SU-DHL-6 (cell line): ENCODE measurements around the gene PHGDH.

Source experiments
- H2AFZ ChIP-seq: fragments of 200-600 bp; sonication (generic); 2 replicates; pipeline ENCODE4 v1.6.1; 2014; ENCODE audit warnings: low read depth, mild to moderate bottlenecking, moderate library complexity, mixed read lengths, antibody characterized with exemption, low read length; ENCODE audit not compliant: severe bottlenecking
- H3F3A ChIP-seq: fragments of 200-600 bp; shearing (Covaris generic); 2 replicates; pipeline ENCODE4 v1.6.0; 2016; ENCODE audit warnings: antibody characterized with exemption, mild to moderate bottlenecking; ENCODE audit not compliant: insufficient read depth
- H3K27ac ChIP-seq: fragments of 200-600 bp; sonication (generic); 2 replicates; pipeline ENCODE4 v1.5.1; 2016; ENCODE audit warnings: low read depth, mild to moderate bottlenecking, low read length, moderate library complexity, mixed read lengths
- H3K27me3 ChIP-seq: fragments of 200-600 bp; sonication (generic), shearing (Covaris generic); 2 replicates; pipeline ENCODE4 v1.6.0; 2014; ENCODE audit warnings: mild to moderate bottlenecking, low read length
- H3K36me3 ChIP-seq: fragments of 200-600 bp; sonication (generic); 2 replicates; pipeline ENCODE4 v1.6.1; 2014; ENCODE audit warnings: mild to moderate bottlenecking, low read length, mixed read lengths
- H3K4me2 ChIP-seq: fragments of 300-600, 200-600 bp; shearing (Covaris generic), sonication (generic); 2 replicates; pipeline ENCODE4 v1.6.0; 2014; ENCODE audit warnings: low read length, low read depth, mild to moderate bottlenecking; ENCODE audit not compliant: poor library complexity, severe bottlenecking
- H3K4me3 ChIP-seq: fragments of 200-600 bp; sonication (generic); 2 replicates; pipeline ENCODE4 v1.5.1; 2014; ENCODE audit warnings: antibody characterized with exemption, low read length, mild to moderate bottlenecking, mixed read lengths; ENCODE audit not compliant: insufficient read depth, poor library complexity, severe bottlenecking
- H3K79me2 ChIP-seq: fragments of 200-600 bp; sonication (generic); 2 replicates; pipeline ENCODE4 v1.6.1; 2014; ENCODE audit warnings: mild to moderate bottlenecking, low read length, moderate library complexity; ENCODE audit not compliant: insufficient read depth
- H3K9ac ChIP-seq: fragments of 200-600 bp; sonication (generic); 2 replicates; pipeline ENCODE4 v1.7.0; 2014; ENCODE audit warnings: mild to moderate bottlenecking, low read length
- H3K9me2 ChIP-seq: fragments of 200-600 bp; sonication (generic); replicated peaks from 2 replicates; pipeline ENCODE4 v1.6.1; 2014; ENCODE audit warnings: low read length; ENCODE audit not compliant: insufficient read depth
- H3K9me3 ChIP-seq: fragments of 200-600 bp; sonication (generic); 2 replicates; pipeline ENCODE4 v1.6.1; 2014; ENCODE audit warnings: low read length, mixed read lengths; ENCODE audit not compliant: insufficient read depth
- H4K20me1 ChIP-seq: fragments of 200-600 bp; sonication (generic); 2 replicates; pipeline ENCODE4 v1.6.1; 2014; ENCODE audit warnings: low read depth, mild to moderate bottlenecking, antibody characterized with exemption, low read length, moderate library complexity, mixed read lengths
- CTCF ChIP-seq: fragments of 200-600 bp; sonication (generic); IDR thresholded peaks from one replicate; pipeline ENCODE4 v1.5.1; 2017; ENCODE audit warnings: antibody characterized with exemption, mild to moderate bottlenecking, low read length, moderate library complexity; ENCODE audit not compliant: insufficient read depth, poor library complexity, severe bottlenecking
- EZH2phosphoT487 ChIP-seq: fragments of 200-600 bp; sonication (generic), shearing (Covaris generic); conservative IDR thresholded peaks from 2 replicates; pipeline ENCODE4 v1.6.1; 2018; ENCODE audit warnings: mild to moderate bottlenecking, antibody characterized with exemption, low read length, moderate library complexity, mixed read lengths

The PHGDH gene

DNA sequence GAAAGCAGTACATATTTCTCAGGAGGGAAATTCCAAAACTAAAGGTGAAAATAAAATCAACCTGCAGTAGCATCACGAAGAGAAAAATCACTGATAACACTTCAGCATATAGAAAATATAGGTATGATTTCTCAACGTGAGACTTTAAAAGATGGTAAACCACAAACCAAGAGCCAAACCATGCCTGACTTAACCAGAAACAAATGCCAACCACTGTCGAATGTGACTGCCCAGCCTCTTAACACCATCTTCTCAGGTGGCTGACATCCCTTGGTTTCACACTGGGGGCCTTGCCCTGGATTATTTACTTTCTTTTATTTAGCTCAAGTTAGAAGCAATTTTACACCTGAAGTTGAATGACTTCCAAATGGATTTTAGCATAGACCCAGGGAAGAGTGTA, 46.9 kb downstream of the PHGDH start:
- TF ChIP-seq EZH2phosphoT487 = no peak

GRCh38 chr1:119762409-119762808, 50.7 kb downstream of the PHGDH start:
- Histone ChIP-seq H3K79me2 (no peaks in the 10 kb centered on the region), H3K9me3 (no peaks in the 10 kb centered on the region), H3K9me2 (no peaks in the 10 kb centered on the region), H3K4me2 (no peak overlapping the region), H4K20me1 (no peaks in the 10 kb centered on the region), H3K36me3 (no peaks in the 10 kb centered on the region), H3K9ac (no peak overlapping the region), H3K4me3 (no peak overlapping the region), H3K27me3 (no peaks in the 10 kb centered on the region), H3K27ac (no peak overlapping the region), H3F3A (no peaks in the 10 kb centered on the region), H2AFZ (no peak overlapping the region)
- TF ChIP-seq CTCF = no peak
- no peak for TF ChIP-seq EZH2phosphoT487

More for the DNA sequence above, 46.9 kb downstream of the PHGDH start:
- Histone ChIP-seq H4K20me1 (no peaks in the 10 kb centered on the region), H3K27ac (no peak overlapping the region), H2AFZ (no peak overlapping the region), H3F3A (no peaks in the 10 kb centered on the region), H3K4me3 (no peak overlapping the region), H3K9ac (no peak overlapping the region), H3K9me3 (no peaks in the 10 kb centered on the region), H3K79me2 (no peaks in the 10 kb centered on the region), H3K27me3 (no peaks in the 10 kb centered on the region), H3K36me3 (no peaks in the 10 kb centered on the region), H3K4me2 (no peak overlapping the region), H3K9me2 (no peaks in the 10 kb centered on the region)

GRCh38 chr1:119762953-119763352, 51.2 kb downstream of the PHGDH start:
- Histone ChIP-seq H3K9me3 (no peaks in the 10 kb centered on the region), H3K36me3 (no peaks in the 10 kb centered on the region), H3K9ac (no peak overlapping the region), H3F3A (no peaks in the 10 kb centered on the region), H3K27ac (no peak overlapping the region), H3K4me3 (no peak overlapping the region), H3K79me2 (no peaks in the 10 kb centered on the region), H3K9me2 (no peaks in the 10 kb centered on the region), H2AFZ (no peak overlapping the region), H4K20me1 (no peaks in the 10 kb centered on the region), H3K4me2 (no peak overlapping the region), H3K27me3 (no peaks in the 10 kb centered on the region)
- TF ChIP-seq EZH2phosphoT487 (no peak), CTCF (no peak)

DNA sequence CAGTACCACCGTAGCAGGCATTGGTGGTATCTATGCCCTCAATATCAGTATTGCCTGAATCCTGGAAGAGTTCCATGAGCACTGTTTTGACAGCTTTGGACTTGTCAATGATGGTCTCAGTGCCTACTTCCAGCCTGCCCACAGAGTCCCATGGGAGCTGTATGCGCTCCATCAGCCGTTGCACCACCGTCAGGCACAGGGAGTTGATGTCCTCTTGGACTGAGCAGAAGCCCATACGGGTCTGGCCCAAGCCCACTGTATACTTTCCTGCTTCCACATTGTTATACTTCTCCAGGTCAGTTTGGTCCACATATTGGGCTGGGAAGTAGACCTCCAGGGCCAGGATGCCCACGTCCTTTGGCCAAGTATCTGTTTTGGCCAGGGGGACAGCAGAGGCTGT, 52.5 kb downstream of the PHGDH start:
- Histone ChIP-seq H3K4me3 (no peak overlapping the region), H3K9me2 (no peaks in the 10 kb centered on the region), H4K20me1 (no peaks in the 10 kb centered on the region), H3K27me3 (no peaks in the 10 kb centered on the region), H3K4me2 (no peak overlapping the region), H3K27ac (no peak overlapping the region), H3K79me2 (no peaks in the 10 kb centered on the region), H3F3A (no peaks in the 10 kb centered on the region), H2AFZ (no peak overlapping the region), H3K36me3 (no peaks in the 10 kb centered on the region), H3K9ac (no peak overlapping the region), H3K9me3 (no peaks in the 10 kb centered on the region)
- TF ChIP-seq CTCF (no peak), EZH2phosphoT487 (no peak)
